C4-2B (cell line): ENCODE results near the gene CLDN17.

Experiments
- H3K27ac ChIP-seq: fragments of 450-650 bp; 2 replicates; pipeline ENCODE4 v1.5.1; 2017
- CTCF ChIP-seq: fragments of 450-650 bp; conservative IDR thresholded peaks from 2 replicates; pipeline ENCODE4 v1.5.1; 2017; ENCODE audit warnings: mild to moderate bottlenecking
- ZFX ChIP-seq: fragments of 450-650 bp; IDR thresholded peaks from 2 replicates; pipeline ENCODE4 v1.6.1; 2017

The CLDN17 gene

GRCh38 chr21:30166705-30167104 is at the start of gene CLDN17:
TSS of gene CLDN17 (minus strand) at chr21:30166805. CDS start at chr21:30166617, 188 bp downstream.
- TF ChIP-seq ZFX (no peak), CTCF (no peak)
- no peak within 1 kb of the TSS for H3K27ac ChIP-seq

GRCh38 chr21:30216041-30216723 is 49.6 kb upstream of the CLDN17 start, which contains the start of gene CLDN8:
TSS of gene CLDN8 (minus strand) at chr21:30216097. CDS start at chr21:30215925, 172 bp downstream.
- H3K27ac ChIP-seq = peak within 1 kb of the TSS; percentile 65
- no peak for TF ChIP-seq CTCF
- TF ChIP-seq ZFX = no peak

GRCh38 chr21:30211071-30211470 is 44.5 kb upstream of the CLDN17 start:
- TF ChIP-seq CTCF (no peak), ZFX (no peak)
- no peak overlapping the region for H3K27ac ChIP-seq

GRCh38 chr21:30209601-30210000 is 43.0 kb upstream of the CLDN17 start:
- H3K27ac ChIP-seq = no peak overlapping the region
- no peak for TF ChIP-seq CTCF
- TF ChIP-seq ZFX = no peak

- TF ChIP-seq CTCF (no peak), ZFX (no peak)
- no peak overlapping the region for H3K27ac ChIP-seq
Observed at GRCh38 chr21:30207252-30207579, 40.6 kb upstream of the CLDN17 start.

GRCh38 chr21:30206551-30207251 is 40.1 kb upstream of the CLDN17 start:
- TF ChIP-seq CTCF = no peak
- TF ChIP-seq ZFX = no peak
- H3K27ac ChIP-seq = no peak overlapping the region

GRCh38 chr21:30200000-30200399 is 33.4 kb upstream of the CLDN17 start:
- no peak for TF ChIP-seq ZFX
- TF ChIP-seq CTCF = no peak
- H3K27ac ChIP-seq = no peak overlapping the region
